H1 (cell line): Measurements from ENCODE around the gene CXCR5. TPM values are rescaled to one million over a fixed set of nuclear protein-coding genes. Genes with fewer than 3 reads are reported as not detected.

Experiments
- CTCF ChIA-PET: fragments of 300-600 bp; sonication (Branson Sonifier 250); formaldehyde crosslinking; loops from one replicate; lab custom pipeline; 2021; ENCODE audit not compliant: partially characterized antibody; lab: Charles Lee
- POLR2A ChIA-PET: fragments of 300-600 bp; sonication (Branson Sonifier 250); formaldehyde crosslinking; loops from one replicate; lab custom pipeline; 2021; ENCODE audit warnings: inconsistent platforms; ENCODE audit not compliant: partially characterized antibody; lab: Charles Lee
- DNase-seq, 2 experiments: peaks; one replicate each; pipeline versions ENCODE4 v3.0.0 to v3.0.0-alpha.2; 2010 to 2022; ENCODE audit warnings: low spot score in 2 of 2, low read depth in 1 of 2, mixed read lengths in 1 of 2
- FAIRE-seq: peaks from 2 replicates; lab custom pipeline; 2011; peaks lifted over from hg19 to GRCh38; lab: Jason Lieb, UNC
- H2AFZ ChIP-seq: 2 replicates; pipeline ENCODE4 v1.8.1; 2012; ENCODE audit warnings: low read length, inconsistent platforms
- H2AK5ac ChIP-seq: 2 replicates; pipeline ENCODE4 v1.6.1; 2013; ENCODE audit warnings: low read depth, low read length
- H2BK120ac ChIP-seq: replicated peaks from 2 replicates; pipeline ENCODE3; 2013; ENCODE audit warnings: low read depth, low read length, inconsistent platforms
- H2BK12ac ChIP-seq: 2 replicates; pipeline ENCODE4 v1.6.1; 2013; ENCODE audit warnings: low read depth, low read length
- H2BK15ac ChIP-seq: 2 replicates; pipeline ENCODE4 v1.6.1; 2013; ENCODE audit warnings: low read length
- H2BK20ac ChIP-seq: 2 replicates; pipeline ENCODE4 v1.6.1; 2013; ENCODE audit warnings: low read length
- H2BK5ac ChIP-seq: 2 replicates; pipeline ENCODE4 v1.6.1; 2013; ENCODE audit warnings: low read depth, low read length
- H3K14ac ChIP-seq: 2 replicates; pipeline ENCODE4 v1.6.1; 2013; ENCODE audit warnings: inconsistent platforms; ENCODE audit not compliant: insufficient read length
- H3K18ac ChIP-seq: 2 replicates; pipeline ENCODE4 v1.6.1; 2013; ENCODE audit warnings: low read length; ENCODE audit errors: extremely low read depth
- H3K23ac ChIP-seq: 2 replicates; pipeline ENCODE4 v1.6.1; 2013; ENCODE audit warnings: inconsistent platforms; ENCODE audit not compliant: insufficient read length
- H3K23me2 ChIP-seq: 2 replicates; pipeline ENCODE4 v1.6.1; 2013; ENCODE audit warnings: low read depth, low read length
- H3K27ac ChIP-seq: 2 replicates; pipeline ENCODE4 v1.6.1; 2011; ENCODE audit warnings: low read depth, low read length, inconsistent platforms
- H3K27me3 ChIP-seq, 4 experiments: replicated peaks in 1 of 4; 1 replicate in 1 of 4; 2 replicates in 3 of 4; pipeline versions ENCODE4 v1.6.1 to v1.8.1; 2011 to 2013; ENCODE audit warnings: low read length in 3 of 4, mild to moderate bottlenecking in 3 of 4, inconsistent platforms in 2 of 4, mixed read lengths in 2 of 4, moderate library complexity in 1 of 4; ENCODE audit not compliant: control insufficient read depth in 3 of 4, insufficient read depth in 3 of 4; ENCODE audit errors: extremely low read depth in 1 of 4
- H3K36me3 ChIP-seq, 4 experiments: 2 replicates each; pipeline versions ENCODE4 v1.6.1 to v1.8.1; 2011 to 2013; ENCODE audit warnings: mild to moderate bottlenecking in 4 of 4, low read length in 3 of 4, moderate library complexity in 2 of 4, control low read depth in 1 of 4, inconsistent platforms in 1 of 4; ENCODE audit not compliant: insufficient read depth in 4 of 4, control insufficient read depth in 2 of 4
- H3K4ac ChIP-seq: replicated peaks from 2 replicates; pipeline ENCODE3; 2013; ENCODE audit warnings: low read length, low read depth, mixed read lengths, inconsistent platforms; ENCODE audit not compliant: insufficient read length
- H3K4me1 ChIP-seq, 4 experiments: replicated peaks in 1 of 4; 1 replicate in 1 of 4; 2 replicates in 3 of 4; pipeline versions ENCODE4 v1.6.1 to v1.8.1; 2011 to 2013; ENCODE audit warnings: low read length in 3 of 4, inconsistent platforms in 2 of 4, mixed read lengths in 1 of 4; ENCODE audit not compliant: insufficient read depth in 4 of 4, control insufficient read depth in 3 of 4
- H3K4me2 ChIP-seq, 2 experiments: 2 replicates each; pipeline versions ENCODE4 v1.6.1 to v1.8.1; 2011 to 2013; ENCODE audit warnings: low read depth in 2 of 2, low read length in 2 of 2, control low read depth in 1 of 2, inconsistent platforms in 1 of 2, mild to moderate bottlenecking in 1 of 2; ENCODE audit not compliant: insufficient read depth in 1 of 2
- H3K4me3 ChIP-seq, 4 experiments: fragments of 200-600, 300-600 bp in 1 of 4; sonication (generic), shearing (Covaris generic), sonication (Bioruptor Twin) in 1 of 4; 2 replicates each; pipeline versions ENCODE4 v1.5.1 to v1.8.1; 2011 to 2016; ENCODE audit warnings: low read length in 4 of 4, low read depth in 3 of 4, control low read depth in 2 of 4, inconsistent platforms in 2 of 4, mild to moderate bottlenecking in 2 of 4, mixed read lengths in 1 of 4, moderate library complexity in 1 of 4; ENCODE audit not compliant: insufficient read depth in 2 of 4; ENCODE audit errors: extremely low read depth in 1 of 4
- H3K56ac ChIP-seq: replicated peaks from 2 replicates; pipeline ENCODE3; 2013; ENCODE audit warnings: low read depth, mild to moderate bottlenecking, mixed read lengths, low read length, inconsistent platforms; ENCODE audit not compliant: insufficient read length
- H3K79me1 ChIP-seq: 2 replicates; pipeline ENCODE4 v1.6.1; 2013; ENCODE audit warnings: low read depth, low read length, control low read depth
- H3K79me2 ChIP-seq, 2 experiments: 2 replicates each; pipeline versions ENCODE4 v1.6.1 to v1.8.1; 2012 to 2013; ENCODE audit warnings: low read length in 2 of 2, mild to moderate bottlenecking in 2 of 2, inconsistent platforms in 1 of 2; ENCODE audit not compliant: insufficient read depth in 2 of 2, control insufficient read depth in 1 of 2
- H3K9ac ChIP-seq, 4 experiments: replicated peaks in 1 of 4; 1 replicate in 1 of 4; 2 replicates in 3 of 4; pipeline versions ENCODE4 v1.6.1 to v1.8.1; 2011 to 2013; ENCODE audit warnings: low read depth in 3 of 4, low read length in 3 of 4, control low read depth in 2 of 4, mild to moderate bottlenecking in 2 of 4, moderate library complexity in 2 of 4, inconsistent platforms in 1 of 4; ENCODE audit errors: extremely low read depth in 1 of 4
- H3K9me3 ChIP-seq, 2 experiments: 2 replicates each; pipeline versions ENCODE4 v1.6.1 to v1.8.1; 2012 to 2013; ENCODE audit warnings: mild to moderate bottlenecking in 2 of 2, moderate library complexity in 2 of 2, control low read depth in 1 of 2, inconsistent platforms in 1 of 2, low read depth in 1 of 2, low read length in 1 of 2, mixed read lengths in 1 of 2; ENCODE audit not compliant: insufficient read depth in 2 of 2
- H4K20me1 ChIP-seq, 2 experiments: replicated peaks in 1 of 2; 2 replicates each; pipeline versions ENCODE3 to v1.8.1; 2011 to 2013; ENCODE audit warnings: inconsistent platforms in 2 of 2, low read length in 2 of 2, mild to moderate bottlenecking in 1 of 2; ENCODE audit not compliant: insufficient read depth in 2 of 2, control insufficient read depth in 1 of 2
- H4K5ac ChIP-seq: 2 replicates; pipeline ENCODE4 v1.6.1; 2013; ENCODE audit warnings: low read length, low read depth, mixed read lengths, inconsistent platforms; ENCODE audit not compliant: insufficient read length
- H4K8ac ChIP-seq: 2 replicates; pipeline ENCODE4 v1.8.0; 2013; ENCODE audit warnings: mild to moderate bottlenecking, moderate library complexity, low read length, inconsistent platforms; ENCODE audit not compliant: insufficient read depth; ENCODE audit errors: extremely low read depth
- H4K91ac ChIP-seq: replicated peaks from 2 replicates; pipeline ENCODE3; 2013; ENCODE audit warnings: low read length, mixed read lengths, inconsistent platforms; ENCODE audit not compliant: insufficient read length
- BRCA1 ChIP-seq: IDR thresholded peaks from 2 replicates; pipeline ENCODE4 v1.6.1; 2012; ENCODE audit warnings: low read depth, low read length, improper control_type of control experiment
- CHD2 ChIP-seq: IDR thresholded peaks from 2 replicates; pipeline ENCODE4 v1.6.1; 2012; ENCODE audit warnings: low read length, improper control_type of control experiment
- EZH2 ChIP-seq: fragments of 200-600 bp; sonication (generic); IDR thresholded peaks from 2 replicates; pipeline ENCODE4 v1.7.1; 2012; ENCODE audit warnings: low read depth, mild to moderate bottlenecking, moderate library complexity, low read length, inconsistent platforms; ENCODE audit not compliant: severe bottlenecking
- MAFK ChIP-seq: IDR thresholded peaks from 2 replicates; pipeline ENCODE4 v1.6.1; 2012; ENCODE audit warnings: low read depth, mild to moderate bottlenecking, improper control_type of control experiment, low read length
- POLR2AphosphoS5 ChIP-seq: IDR thresholded peaks from 2 replicates; pipeline ENCODE4 v1.6.1; 2011; ENCODE audit warnings: low read depth, low read length
- RAD21 ChIP-seq, 2 experiments: IDR thresholded peaks in 1 of 2; conservative IDR thresholded peaks in 1 of 2; 2 replicates each; pipeline ENCODE4 v1.6.1; 2011; ENCODE audit warnings: low read depth in 2 of 2, low read length in 2 of 2, improper control_type of control experiment in 1 of 2, inconsistent platforms in 1 of 2, mild to moderate bottlenecking in 1 of 2, moderate library complexity in 1 of 2
- RFX5 ChIP-seq: IDR thresholded peaks from 2 replicates; pipeline ENCODE4 v1.6.1; 2011; ENCODE audit warnings: low read depth, low read length, improper control_type of control experiment, borderline replicate concordance
- SIRT6 ChIP-seq: IDR thresholded peaks from one replicate; pipeline ENCODE4 v1.7.1; 2012; ENCODE audit warnings: low read length, inconsistent platforms
- SIX5 ChIP-seq: IDR thresholded peaks from 2 replicates; pipeline ENCODE4 v1.6.1; 2011; ENCODE audit warnings: mild to moderate bottlenecking, low read depth, low read length
- TCF12 ChIP-seq: IDR thresholded peaks from 2 replicates; pipeline ENCODE4 v1.6.1; 2011; ENCODE audit warnings: low read depth, mild to moderate bottlenecking, low read length
- WGBS, 2 experiments: shearing (Covaris generic) in 1 of 2; methylation state at CpG; one replicate each; pipeline versions ENCODE4 v1.1.6 to v1.1.7; 2013 to 2015; ENCODE audit warnings: low lambda C conversion rate in 2 of 2, mixed read lengths in 2 of 2, inconsistent platforms in 1 of 2, low coverage in 1 of 2, missing lambda C conversion rate in 1 of 2; ENCODE audit not compliant: insufficient replicate concordance in 2 of 2, insufficient coverage in 1 of 2, insufficient read length in 1 of 2; ENCODE audit errors: extremely low coverage in 1 of 2, missing lambda C conversion rate in 1 of 2; 5-methylcytosine and 5-hydroxymethylcytosine counted together
- polyA plus RNA-seq, 7 experiments: library from polyadenylated mRNA; depleted of rRNA in 3 of 7; stranded (reverse) in 5 of 7; unstranded in 2 of 7; fragments of >200 nt in 5 of 7; fragments of 200-250 nt in 2 of 7; gene quantifications; 1 replicate in 5 of 7; 2 replicates in 1 of 7; 4 replicates in 1 of 7; pipeline versions ENCODE4 v1.2.1 to v1.2.3, GENCODE V29; 2011 to 2013; ENCODE audit warnings: missing spikeins in 2 of 7, mixed read lengths in 2 of 7
- total RNA-seq: library from RNA; stranded (reverse); fragmentation: NEBNext Ultra II Directional; extraction: Animal tissue kit (Norgen Biotek cat#: 25700); gene quantifications from 2 replicates; pipeline ENCODE4 v1.2.1, GENCODE V29; 2021
- TF ChIP-seq, protein P1 (sequence below): IDR thresholded peaks from 2 replicates; pipeline ENCODE4 v1.6.1; 2011; ENCODE audit warnings: low read depth, mild to moderate bottlenecking, low read length; ENCODE audit not compliant: insufficient read depth

Gene CXCR5
- total and polyA plus RNA-seq, 2 of the 8 experiments (the other 6 are each of a cell fraction or from before 2014, with no cell fraction given) = not detected

DNA sequence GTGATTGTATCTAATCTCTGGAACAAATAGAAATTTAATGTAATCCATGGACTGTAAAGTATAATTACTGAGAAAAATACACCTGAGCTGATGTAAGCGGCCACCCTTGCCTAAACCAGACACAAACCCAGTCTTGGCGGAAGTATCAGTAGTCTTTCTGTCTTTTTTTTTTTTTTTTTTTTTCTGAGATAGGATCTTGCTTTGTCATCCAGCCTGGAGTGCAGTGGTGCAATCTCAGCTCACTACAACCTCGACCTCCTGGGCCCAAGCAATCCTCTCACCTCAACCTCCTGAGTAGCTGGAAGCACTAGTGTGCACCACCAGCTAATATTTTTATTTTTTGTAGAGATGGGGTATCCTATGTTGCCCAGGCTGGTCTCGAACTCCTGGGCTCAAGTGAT, 5.5 kb upstream of the CXCR5 start:
- Histone ChIP-seq H3K27me3 (no peaks in the 10 kb centered on the region), H3K36me3 (no peaks in the 10 kb centered on the region), H2BK15ac (no peak overlapping the region), H3K4me1 (no peaks in the 10 kb centered on the region; a peak in 1 of 7 replicates), H4K5ac (no peak overlapping the region), H3K79me2 (no peaks in the 10 kb centered on the region), H2BK5ac (no peak overlapping the region), H3K4me3 (no peak overlapping the region), H4K20me1 (no peaks in the 10 kb centered on the region), H3K27ac (no peak overlapping the region), H3K18ac (no peak overlapping the region), H2BK12ac (no peak overlapping the region), H3K4ac (no peak overlapping the region), H3K23ac (no peak overlapping the region), H3K79me1 (no peaks in the 10 kb centered on the region), H2AFZ (no peak overlapping the region), H2BK20ac (no peak overlapping the region), H4K91ac (no peak overlapping the region), H3K9ac (no peak overlapping the region), H3K4me2 (no peak overlapping the region), H4K8ac (no peak overlapping the region), H3K23me2 (peaks cover 5% of the 10 kb centered on the region; the same call in 1 of the 2 replicates), H2AK5ac (no peak overlapping the region), H3K9me3 (no peaks in the 10 kb centered on the region), H3K14ac (no peak overlapping the region), H3K56ac (no peak overlapping the region), H2BK120ac (no peak overlapping the region)
- FAIRE-seq (no peak), DNase-seq (no peak)
- POLR2A ChIA-PET = interaction anchor here (0.5 to 2.8 kb wide), 3 partner anchors 9 to 254 kb away, joined by 3 to 12 read pairs (median 4); no protein-coding TSS in a partner anchor
- 98% methylated on average over 4 of the region's 4 CpGs; no CpG with 5 or more reads in 1 of the 2 experiments for WGBS, 2 experiments
- no peak for TF ChIP-seq POLR2AphosphoS5
- TF ChIP-seq, protein P1, sequence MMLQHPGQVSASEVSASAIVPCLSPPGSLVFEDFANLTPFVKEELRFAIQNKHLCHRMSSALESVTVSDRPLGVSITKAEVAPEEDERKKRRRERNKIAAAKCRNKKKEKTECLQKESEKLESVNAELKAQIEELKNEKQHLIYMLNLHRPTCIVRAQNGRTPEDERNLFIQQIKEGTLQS = no peak
- TF ChIP-seq SIRT6 = no peak
- TF ChIP-seq RFX5 = no peak
- no peak for TF ChIP-seq CHD2
- TF ChIP-seq MAFK = no peak
- no peak for TF ChIP-seq EZH2
- TF ChIP-seq BRCA1 = no peak
- TF ChIP-seq SIX5 = no peak
- no peak for TF ChIP-seq TCF12
- no peak for TF ChIP-seq RAD21 (IDR thresholded peaks at IDR 0.05 in 1 of 2, conservative IDR thresholded peaks at IDR 0.05 in 1 of 2; ENCODE audit: low read depth in 2 of 2, low read length in 2 of 2)
- CTCF ChIA-PET = interaction anchor here (1.1 to 2.3 kb wide), 5 partner anchors 8 to 189 kb away, joined by 3 to 10 read pairs (median 4); no protein-coding TSS in a partner anchor
